ENCODE measurements around the gene DLGAP1.

The DLGAP1 gene

DNA sequence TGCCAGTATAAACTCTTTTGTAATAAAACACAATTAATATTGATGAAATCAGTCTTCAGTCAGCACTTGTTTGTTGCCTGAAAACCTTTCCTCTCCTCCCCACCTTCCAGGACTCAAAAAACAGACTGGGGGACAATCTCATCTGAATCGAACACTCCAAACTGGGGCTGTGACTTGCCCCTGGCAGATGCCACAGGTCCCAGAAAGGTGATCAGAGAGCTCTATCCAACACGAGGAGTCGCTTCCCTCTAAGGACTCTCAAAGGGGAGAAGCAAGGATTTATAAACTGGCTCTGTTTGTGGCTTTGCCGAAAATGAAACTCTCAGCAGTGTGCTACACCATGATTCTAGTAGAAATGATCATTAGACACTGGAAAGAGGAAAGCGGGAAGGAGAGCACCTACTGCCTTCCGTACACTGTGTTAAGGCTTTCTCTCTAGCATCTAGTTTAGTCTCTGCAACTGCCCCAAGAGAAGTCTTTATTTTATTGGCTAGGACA lies 805.9 kb downstream of the DLGAP1 start:
- no peak for DNase-seq

DNA sequence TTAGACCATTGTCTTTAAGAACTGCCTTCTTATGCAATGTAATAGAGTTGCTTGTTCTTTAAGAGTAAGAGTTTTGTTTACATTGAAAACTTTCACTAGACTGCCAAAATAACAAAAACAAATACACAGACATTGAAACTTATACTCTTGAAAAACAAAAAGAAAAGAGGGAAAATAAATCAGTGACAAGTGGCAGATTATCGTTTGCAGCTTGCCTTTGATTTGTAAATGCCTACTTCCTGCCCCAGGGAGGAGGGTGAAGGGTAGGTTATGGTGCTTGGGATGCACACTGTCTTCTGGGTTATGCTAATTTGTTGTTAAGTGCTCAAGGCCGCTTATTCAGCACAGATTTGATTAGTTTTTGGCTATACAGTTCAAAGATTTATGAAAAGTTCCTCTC lies 806.5 kb downstream of the DLGAP1 start:
- no peak for DNase-seq

DNA sequence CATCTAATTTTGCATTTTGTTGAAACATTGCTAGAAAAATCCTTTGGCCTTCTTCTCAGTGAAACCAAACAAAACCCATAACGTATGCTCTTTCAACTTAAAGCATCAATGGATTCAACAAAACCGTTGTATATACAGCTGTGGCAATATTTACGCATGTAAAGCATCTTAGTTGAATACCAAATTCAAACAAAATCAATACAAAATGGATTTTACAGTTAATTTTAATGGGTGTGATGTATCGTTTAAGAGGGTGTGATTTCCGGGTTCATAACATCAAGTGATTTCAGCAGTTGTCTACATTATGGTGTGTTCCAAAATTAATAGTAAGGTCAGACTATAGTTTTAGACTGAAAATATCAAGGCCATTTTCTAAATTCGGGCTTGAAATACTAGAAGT lies 806.9 kb downstream of the DLGAP1 start:
- no peak for DNase-seq

DNA sequence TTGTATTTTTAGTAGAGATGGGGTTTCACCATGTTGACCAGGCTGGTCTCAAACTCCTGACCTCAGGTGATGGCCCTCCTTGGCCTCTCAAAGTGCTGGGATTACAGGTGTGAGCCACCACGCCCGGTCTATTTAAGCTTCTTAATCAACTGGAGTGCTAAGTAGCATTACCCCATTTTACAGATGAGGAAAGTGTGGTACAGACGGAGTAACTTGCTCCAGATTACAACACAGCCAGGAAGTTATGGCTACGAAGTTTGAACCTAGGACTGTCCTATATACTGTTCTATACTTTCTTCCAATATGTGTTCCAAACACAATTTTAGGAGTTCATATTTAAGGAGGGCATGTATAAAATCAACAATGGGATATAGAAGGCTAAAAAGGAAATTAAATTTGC lies 807.5 kb downstream of the DLGAP1 start:
- DNase-seq = no peak

DNA sequence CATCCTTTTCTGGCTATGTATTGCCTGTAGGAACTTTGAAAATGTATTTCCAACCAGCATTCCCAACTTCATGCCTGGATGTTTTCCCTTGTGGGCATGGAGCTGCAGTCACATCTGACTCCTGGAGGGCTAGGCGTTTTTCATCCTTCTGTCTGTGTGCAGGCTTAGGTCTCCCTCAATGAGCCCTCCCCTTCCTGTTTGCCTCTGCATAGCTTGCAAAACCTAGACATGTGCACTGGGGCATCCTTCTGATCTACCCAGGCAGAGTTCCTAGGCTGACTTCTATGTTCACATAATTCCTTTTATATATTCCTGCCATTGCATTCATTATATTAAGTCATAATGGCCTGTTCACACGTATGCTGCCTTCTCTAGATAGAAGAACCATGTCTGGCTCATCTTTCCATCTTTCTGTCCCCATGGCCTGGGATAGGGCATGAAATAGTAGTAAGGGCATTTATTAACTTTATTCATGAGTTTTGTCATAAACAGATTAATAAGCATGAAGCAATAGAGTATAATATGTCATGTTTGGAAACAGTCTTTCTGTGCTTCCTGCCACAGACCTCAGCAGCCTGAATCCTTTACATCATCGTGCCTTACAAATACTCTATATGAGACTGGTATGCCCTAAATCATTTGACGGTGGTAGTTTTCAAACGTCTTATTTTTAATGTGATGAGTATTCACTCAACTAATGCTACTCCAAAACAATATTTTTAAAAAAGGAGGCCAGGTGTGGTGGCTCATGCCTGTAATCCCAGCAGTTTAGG lies 809.5 kb downstream of the DLGAP1 start:
- DNase-seq = no peak

DNA sequence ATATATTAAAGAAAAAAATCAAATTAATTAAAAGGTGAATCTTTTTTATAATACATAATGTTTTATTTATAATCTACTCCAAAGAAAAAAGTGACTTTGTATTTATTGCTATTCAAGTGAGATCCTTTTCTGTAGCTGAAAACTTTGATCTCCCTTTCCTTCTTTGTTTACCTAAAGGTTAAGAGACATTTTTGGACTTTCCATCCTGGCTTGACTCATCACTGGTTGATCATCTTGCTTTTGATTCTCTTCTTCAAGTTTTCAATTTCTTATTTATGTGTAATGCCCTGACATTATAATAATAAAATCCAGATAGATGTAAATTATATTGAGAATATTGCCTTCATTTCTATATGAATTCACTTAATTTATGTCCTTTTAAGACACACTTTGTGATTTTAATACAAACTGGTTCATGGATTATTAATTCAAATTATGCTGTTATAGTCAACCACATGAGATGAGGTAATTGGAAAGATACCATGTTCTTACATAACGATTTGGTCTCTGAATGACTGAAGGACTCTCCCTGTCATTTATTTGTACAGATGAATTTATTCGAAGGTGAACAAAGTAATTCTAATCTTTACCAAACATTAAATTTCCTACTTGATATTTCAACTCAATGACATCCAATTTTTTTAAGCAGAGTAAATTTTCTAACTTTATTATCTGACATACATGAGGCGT lies 820.7 kb downstream of the DLGAP1 start:
- no peak for DNase-seq

DNA sequence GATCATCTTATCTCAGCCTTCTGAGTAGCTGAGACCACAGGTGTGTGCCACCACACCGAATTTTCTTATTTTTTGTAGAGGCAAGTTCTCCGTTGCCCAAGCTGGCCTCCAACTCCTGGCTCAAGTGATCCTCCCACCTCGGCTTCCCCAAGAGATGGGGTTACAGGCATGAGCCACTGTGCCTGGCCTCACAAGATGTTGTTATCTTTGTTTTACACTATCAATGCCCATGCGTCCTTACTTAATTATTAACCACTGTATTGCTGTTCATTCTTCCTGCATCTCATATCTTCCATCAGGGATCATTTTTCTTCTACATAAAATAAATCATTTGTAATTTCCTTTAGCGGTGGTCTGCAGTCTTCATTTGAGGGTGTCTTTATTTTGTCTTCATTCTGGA lies 823.2 kb downstream of the DLGAP1 start:
- no peak for DNase-seq

DNA sequence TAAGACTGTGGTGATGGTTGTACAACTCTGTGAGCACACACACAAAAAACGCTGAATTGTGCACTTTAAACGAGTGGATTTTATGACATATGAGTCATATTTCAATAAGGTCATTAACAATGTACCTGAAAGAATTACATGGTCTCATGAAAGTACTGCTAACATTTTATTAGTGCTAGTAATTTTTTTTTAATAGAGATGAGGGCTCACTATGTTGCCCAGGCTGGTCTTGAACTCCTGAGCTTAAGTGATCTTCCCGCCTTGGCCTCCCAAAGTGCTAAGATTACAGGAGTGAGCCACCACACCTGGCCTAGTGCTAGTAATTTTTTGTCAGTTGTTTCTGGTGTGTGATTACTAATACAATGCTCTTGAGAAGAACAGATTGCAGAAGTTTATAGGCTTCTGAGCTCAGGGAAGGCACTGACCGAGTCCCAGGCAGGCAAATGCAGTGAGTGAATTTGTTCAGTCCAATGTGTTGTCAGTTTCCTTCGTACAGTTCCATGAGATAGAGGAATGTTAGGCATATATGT lies 828.1 kb downstream of the DLGAP1 start:
- DNase-seq = no peak

DNA sequence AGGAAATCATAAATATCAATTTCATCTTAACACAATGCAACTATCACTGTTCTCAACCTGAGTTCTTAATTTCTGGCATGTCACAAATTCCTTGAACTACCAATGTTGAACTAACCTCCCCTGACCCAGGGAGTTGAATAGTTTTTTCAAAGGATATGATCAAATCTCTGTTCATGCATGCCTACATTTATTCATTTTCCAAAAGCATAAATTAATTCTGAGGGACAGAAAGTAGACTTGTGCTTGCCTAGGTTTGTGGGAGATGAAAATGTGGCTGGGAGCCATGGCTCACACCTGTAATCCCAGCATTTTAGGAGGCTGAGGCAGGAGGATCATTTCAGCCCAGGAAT lies 829.4 kb downstream of the DLGAP1 start:
- no peak for DNase-seq

DNA sequence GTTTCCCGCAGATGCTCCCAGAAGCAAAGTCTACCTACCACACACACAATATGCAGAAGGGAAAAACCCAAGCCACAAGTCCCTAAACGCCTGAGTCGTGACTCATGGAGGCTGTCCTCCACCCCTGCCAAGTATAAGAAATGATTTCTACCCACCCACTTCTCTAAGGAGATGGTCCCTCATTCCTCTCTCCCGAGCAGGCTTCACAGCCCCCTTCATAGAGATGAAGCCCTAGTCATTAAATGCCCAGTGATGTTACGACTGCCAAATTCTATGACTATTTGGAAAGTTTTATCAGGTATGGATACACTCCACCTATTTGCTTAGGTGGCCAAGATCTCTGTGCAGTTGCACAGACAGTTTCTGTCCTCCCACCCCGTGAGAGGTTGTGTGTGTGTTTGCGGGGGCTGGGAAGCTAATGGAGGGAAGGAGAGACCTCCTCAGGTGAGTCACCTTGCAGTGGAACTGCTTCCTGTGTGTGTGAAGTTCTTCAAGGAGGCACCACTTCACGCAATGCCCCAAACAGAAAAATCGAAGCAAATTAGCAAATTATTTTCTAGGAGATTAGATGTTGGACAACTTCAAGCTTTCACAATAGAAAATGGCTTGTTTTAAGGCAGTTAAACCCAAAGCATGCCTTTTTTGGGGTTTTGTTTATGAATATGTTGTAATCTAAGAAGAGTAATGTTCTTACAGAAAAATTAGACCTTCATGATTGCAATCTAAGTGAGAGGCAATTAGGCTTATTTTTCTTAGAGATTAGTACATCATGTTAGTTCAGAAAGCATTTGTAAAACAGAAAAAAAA lies 830.0 kb downstream of the DLGAP1 start:
- DNase-seq = no peak

DNA sequence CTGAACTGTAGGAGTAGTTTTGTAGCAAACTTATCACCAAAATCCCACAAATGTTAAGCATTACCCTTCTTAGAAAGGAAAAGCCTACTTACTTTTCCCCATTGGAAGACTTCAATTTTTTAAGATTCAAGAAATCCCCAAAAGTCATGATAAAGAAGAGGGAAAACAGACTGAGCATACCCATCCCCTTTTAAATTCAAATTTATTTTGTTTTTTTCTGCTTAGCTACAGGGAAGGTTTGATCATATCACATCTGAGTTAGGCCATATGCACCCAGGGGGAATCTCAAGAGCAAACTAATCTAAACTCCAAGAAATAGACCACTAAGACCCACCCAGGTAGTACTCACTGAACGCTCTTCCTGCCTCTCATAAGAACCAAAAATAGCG lies 830.6 kb downstream of the DLGAP1 start:
- no peak for DNase-seq

DNA sequence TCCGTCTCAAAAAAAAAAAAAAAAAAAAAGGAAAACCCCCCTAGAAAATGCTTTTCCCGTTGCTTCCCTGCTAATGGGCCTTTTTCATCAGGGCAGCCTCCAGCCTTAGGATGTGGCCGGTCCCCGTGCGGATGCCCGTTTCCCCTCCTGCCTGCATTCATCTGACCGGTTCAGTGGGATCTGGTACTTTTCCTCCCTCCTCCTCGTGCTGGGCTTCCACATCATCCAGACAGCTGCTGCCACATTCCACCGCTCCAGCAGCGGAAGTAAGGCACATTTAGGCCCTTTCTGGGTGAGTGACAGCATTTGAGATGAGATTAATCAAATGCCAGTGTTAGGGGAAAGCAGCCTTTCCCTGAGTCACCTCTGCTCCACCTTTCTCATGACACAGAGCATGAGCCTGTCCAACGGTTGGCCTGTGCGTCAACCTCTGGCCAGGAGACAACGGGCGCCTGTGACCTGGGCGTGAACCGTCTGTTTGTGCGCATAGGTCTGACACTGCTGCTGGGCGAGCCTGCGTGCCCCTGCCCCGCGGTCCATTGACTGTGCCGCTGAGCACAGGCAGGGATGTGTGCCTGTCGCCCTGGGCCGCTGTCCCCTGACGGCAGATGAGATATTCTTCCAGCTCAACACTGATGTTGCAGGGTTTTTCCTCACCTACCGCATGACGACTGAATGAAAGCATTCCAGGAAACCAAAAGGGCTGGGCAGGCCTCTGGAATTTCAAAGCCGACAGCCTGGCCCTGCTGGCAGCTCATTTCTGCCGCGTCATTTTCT lies 831.1 kb downstream of the DLGAP1 start:
- peak; percentile 45 for DNase-seq

DNA sequence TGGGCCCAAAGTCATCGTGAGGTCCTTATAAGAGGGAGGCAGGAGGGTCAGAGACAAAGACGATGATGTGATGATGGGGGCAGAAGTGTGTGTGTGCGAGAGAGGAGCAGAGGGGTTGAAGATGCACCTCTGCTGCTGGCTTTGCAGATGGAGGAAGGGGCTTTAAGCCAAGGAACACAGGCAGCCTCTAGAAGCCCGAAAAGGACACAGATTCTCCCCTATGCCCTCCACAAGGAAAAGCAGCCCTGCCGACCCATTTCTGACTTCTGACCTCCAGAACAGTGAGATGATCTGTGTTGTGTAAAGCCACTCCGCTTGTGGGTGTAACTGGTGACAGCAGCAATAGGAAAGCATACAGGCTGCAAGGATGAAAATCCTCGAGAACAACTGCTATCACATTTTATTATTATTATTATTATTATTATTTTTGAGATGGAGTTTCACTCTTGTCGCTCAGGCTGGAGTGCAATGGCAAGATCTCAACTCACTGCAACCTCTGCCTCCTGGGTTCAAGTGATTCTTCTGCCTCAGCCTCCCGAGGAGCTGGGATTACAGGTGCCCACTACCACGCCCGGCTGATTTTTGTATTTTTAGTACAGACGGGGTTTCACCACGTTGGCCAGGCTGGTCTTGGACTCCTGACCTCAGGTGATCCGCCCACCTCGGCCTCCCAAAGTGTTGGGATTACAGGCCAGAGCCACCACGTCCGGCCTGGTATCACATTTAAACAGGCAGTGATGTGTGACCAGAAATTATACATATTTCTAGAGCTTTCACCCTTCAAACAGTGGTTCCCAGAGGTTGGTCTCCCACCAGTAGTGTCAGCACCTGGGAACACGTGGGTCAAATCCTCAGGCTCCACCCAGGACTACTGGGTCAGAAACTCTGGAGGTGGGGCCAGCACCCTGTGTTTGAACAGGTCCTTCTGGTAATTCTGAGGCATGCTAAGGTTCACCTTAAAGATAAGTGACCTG lies 834.7 kb downstream of the DLGAP1 start:
- DNase-seq = no peak

DNA sequence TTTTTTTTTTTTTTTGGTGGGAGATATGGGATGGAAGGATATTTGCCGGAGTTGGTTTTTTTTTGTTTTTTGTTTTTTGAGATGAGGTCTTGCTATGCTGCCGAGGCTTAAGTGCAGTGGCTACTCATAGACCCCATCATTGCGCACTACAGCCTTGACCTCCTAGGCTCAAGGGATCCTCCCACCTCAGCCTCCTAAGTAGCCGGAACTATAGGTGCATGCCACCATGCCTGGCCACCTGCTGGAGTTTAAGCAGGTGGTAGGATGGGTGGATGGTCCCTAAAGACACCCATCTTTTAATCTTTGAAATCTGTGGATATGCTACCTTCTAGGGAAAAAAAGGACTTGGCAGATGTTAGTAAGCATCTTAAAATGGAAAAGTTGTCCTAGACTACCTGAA lies 835.4 kb downstream of the DLGAP1 start:
- DNase-seq = no peak

DNA sequence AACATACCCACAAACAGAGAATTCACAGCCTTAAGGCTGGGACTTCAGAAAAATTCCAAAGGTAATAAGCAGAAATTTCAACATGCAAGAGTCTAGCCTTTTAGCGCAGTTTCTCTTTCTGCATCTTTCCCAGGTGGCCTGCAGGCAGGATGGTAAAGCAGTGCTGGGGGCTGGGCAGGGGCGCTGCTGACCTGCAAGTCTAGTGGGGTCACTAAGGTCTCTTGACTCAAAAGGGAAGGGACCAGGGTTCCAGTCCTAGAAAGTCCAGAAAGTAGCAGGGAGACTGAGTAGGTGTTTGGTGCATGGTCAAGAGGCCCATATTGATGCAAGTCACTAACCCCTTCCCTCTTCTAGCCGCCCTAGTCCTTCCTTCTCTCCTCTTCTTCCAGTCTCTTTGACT lies 835.9 kb downstream of the DLGAP1 start:
- no peak for DNase-seq

DNA sequence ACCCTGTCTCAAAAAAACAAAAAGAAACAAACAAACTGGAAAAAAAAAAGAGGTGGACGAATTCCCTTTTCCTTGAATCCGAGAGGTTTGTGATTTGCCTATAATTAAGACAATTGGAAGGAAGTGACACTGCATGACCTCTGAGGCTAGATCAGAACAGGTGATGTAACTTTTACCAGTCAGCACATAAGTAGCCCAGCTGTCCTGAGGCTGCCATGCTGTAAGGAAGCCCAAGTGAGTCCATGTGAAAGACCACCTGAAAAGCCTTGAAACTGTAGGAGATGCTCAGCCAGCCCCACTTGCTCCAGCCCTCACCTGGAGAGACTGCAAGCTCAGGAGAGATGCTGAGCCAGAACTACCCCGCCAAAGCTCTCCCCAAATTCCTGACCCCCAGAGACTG lies 838.4 kb downstream of the DLGAP1 start:
- DNase-seq = no peak

DNA sequence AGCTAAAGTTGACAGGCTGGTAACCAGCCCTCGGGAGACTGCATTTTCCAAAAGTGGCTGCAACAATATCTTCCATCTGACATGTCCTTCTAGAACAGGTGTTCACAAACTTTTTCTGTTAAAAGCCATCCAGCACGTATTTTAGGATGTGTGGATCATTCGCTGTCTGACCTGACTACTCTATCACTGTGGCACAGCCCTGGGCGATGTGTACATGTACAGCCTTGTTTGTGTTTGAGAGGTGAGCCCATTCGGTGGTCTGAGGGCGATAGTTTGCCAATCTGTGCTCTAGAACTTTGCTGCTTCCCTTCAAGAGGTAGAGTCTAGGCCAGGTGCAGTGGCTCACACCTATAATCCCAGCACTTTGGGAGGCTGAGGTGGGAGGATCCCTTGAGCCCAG lies 839.0 kb downstream of the DLGAP1 start:
- no peak for DNase-seq

DNA sequence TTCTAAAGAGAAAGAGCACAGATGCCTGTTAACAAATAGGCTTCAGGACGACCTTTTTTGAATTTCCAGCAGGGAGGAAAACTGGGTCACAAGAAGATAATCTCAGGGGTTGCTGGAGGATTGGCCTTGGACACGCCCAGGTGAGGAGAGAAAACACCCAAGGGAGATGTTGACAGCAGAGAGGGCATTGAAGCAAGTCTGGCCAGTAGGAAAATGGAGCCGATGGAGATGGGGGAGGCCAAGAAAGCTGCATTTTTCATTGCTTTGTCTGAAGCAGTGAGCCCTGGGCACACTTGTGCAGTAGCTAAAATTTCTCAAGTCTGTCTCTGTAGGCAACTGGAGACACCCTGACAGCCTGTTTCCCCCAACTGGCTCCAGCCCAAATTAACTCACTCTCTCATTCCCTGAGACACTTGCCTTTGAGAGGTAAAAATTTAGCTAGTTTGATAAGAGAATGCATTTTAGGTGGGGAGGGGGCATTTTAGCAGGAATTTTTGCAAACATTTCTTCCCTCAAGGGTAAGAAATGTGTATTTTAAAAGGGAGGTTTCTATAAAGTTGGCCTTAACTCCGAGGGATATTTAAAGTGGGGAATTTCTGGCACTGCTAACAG lies 839.6 kb downstream of the DLGAP1 start:
- no peak for DNase-seq

DNA sequence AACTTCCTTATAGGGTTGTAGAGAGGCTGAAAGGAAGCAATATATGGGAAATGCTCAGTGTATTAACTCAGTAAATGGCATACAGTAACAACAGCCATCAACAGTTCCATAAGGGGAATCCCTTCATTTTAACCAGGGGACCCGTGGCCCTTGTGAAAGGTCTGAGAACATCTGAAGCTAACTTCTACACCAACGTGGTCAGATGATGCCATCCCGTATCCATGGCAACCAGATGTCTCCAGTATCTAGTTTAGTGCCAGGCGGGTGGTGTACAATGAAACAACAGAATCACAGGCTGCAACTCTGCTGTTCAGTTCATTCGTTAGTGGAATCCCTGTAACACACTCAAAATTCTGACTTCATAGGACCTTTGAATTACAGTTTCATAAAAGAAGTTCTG lies 842.8 kb downstream of the DLGAP1 start:
- no peak for DNase-seq

DNA sequence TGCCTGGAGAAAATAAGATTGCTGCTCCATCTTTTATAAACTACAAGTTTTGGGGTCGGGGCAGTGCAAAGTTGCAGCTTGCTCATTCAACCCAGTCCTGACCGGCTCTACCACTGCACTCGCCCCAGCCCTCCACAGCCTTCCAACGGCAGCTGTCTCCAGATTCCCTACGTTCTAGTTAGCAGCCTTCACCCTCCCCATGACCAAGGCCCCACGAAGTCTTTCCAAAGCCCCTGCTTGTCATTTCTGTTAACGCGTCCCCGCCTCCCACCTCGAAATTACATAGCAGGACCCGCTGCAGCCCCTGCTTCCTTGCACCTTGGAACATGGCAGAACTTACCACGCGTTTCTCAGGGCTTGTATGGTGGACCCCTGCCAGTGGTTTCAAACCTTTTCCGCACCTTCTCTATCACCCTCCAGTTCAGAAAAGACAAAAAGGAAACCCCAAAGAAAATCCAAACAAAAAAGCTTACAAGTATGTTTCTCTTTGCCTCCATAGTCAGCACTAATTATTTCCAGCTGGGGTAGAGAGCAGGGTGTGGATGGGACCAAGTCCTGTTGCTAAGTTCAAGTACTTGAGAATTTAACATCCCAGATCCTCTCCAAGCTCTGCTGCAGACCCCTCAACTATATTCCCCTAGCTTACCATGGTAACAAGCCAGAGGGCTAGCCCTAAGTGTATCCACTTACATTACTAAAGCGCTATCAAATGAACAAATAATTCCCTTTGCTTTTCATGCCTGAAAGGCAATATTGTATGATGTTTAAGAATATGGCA lies 843.6 kb downstream of the DLGAP1 start:
- DNase-seq = no peak
